ENCODE results near the gene RPL36A. TPM values are rescaled to one million over a fixed set of nuclear protein-coding genes. Genes with fewer than 3 reads are reported as not detected.

Gene RPL36A
- polyA plus RNA-seq, 2 of the 4 experiments (the other 2 are of a cell fraction) = 2,529 to 3,171 TPM

DNA sequence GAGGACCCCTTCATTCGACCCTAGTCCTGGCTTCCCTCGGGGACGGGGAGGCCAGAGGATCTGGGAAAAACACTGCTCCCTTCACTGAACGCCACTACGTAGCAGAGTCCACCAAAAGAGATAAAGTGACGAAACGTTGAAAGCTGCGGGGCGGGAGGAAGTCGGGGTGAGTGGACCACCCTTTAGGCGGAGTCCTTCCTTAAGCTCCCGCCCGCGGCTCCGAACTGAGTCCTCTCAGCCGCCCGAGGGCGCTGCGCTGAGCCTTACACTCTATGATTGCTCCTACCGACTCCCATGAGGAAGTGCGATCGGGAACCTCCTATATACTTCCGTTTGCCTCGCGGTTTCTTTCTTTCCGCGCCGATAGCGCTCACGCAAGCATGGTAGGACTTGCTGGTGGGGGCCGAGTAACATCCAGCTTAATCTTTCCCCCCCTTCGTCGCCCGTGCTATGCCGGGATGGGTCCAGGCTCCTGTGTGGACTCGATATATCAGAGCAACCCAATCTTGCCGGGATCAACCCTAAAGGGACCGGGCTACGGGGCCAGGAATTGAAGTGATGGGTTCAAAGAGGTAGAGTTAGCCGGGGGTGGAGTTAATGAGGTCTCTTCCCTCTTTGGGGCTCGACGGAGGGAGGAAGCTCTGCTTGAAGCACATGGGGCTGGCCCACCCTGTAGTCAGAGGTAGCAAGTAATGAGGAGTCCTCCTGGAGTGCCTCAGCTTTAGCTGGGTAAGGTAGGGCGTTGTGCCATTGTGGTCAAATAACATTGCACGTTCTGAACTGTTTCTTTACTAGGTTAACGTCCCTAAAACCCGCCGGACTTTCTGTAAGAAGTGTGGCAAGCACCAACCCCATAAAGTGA lies at the start of gene RPL36A (continued):
- TF ChIP-seq, protein P1, sequence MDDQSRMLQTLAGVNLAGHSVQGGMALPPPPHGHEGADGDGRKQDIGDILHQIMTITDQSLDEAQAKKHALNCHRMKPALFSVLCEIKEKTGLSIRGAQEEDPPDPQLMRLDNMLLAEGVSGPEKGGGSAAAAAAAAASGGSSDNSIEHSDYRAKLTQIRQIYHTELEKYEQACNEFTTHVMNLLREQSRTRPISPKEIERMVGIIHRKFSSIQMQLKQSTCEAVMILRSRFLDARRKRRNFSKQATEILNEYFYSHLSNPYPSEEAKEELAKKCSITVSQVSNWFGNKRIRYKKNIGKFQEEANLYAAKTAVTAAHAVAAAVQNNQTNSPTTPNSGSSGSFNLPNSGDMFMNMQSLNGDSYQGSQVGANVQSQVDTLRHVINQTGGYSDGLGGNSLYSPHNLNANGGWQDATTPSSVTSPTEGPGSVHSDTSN (IDR thresholded peaks at IDR 0.05) = no peak
- TF ChIP-seq RCOR1 (IDR thresholded peaks at IDR 0.05; ENCODE audit: low read depth, low read length) = no peak
- no peak for TF ChIP-seq FOSL2 (IDR thresholded peaks at IDR 0.05)
- peak; percentile 3; the same call in 1 of the 2 replicates for TF ChIP-seq FOSL2 (CRISPR knock-in tag; IDR thresholded peaks at IDR 0.05)
- TF ChIP-seq, protein P2, sequence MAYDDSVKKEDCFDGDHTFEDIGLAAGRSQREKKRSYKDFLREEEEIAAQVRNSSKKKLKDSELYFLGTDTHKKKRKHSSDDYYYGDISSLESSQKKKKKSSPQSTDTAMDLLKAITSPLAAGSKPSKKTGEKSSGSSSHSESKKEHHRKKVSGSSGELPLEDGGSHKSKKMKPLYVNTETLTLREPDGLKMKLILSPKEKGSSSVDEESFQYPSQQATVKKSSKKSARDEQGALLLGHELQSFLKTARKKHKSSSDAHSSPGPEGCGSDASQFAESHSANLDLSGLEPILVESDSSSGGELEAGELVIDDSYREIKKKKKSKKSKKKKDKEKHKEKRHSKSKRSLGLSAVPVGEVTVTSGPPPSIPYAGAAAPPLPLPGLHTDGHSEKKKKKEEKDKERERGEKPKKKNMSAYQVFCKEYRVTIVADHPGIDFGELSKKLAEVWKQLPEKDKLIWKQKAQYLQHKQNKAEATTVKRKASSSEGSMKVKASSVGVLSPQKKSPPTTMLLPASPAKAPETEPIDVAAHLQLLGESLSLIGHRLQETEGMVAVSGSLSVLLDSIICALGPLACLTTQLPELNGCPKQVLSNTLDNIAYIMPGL (CRISPR knock-in tag; IDR thresholded peaks at IDR 0.05; ENCODE audit: borderline replicate concordance) = no peak
- TF ChIP-seq, protein P3, sequence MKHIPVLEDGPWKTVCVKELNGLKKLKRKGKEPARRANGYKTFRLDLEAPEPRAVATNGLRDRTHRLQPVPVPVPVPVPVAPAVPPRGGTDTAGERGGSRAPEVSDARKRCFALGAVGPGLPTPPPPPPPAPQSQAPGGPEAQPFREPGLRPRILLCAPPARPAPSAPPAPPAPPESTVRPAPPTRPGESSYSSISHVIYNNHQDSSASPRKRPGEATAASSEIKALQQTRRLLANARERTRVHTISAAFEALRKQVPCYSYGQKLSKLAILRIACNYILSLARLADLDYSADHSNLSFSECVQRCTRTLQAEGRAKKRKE (CRISPR knock-in tag; IDR thresholded peaks at IDR 0.05; ENCODE audit: low read depth) = no peak
- TF ChIP-seq JUN (IDR thresholded peaks at IDR 0.05) = peak; percentile 92 to 97
- TF ChIP-seq, protein P4, sequence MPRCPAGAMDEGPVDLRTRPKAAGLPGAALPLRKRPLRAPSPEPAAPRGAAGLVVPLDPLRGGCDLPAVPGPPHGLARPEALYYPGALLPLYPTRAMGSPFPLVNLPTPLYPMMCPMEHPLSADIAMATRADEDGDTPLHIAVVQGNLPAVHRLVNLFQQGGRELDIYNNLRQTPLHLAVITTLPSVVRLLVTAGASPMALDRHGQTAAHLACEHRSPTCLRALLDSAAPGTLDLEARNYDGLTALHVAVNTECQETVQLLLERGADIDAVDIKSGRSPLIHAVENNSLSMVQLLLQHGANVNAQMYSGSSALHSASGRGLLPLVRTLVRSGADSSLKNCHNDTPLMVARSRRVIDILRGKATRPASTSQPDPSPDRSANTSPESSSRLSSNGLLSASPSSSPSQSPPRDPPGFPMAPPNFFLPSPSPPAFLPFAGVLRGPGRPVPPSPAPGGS (IDR thresholded peaks at IDR 0.05) = peak; percentile 85; the same call in 2 of the 3 replicates
- TF ChIP-seq, protein P5, sequence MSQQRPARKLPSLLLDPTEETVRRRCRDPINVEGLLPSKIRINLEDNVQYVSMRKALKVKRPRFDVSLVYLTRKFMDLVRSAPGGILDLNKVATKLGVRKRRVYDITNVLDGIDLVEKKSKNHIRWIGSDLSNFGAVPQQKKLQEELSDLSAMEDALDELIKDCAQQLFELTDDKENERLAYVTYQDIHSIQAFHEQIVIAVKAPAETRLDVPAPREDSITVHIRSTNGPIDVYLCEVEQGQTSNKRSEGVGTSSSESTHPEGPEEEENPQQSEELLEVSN (IDR thresholded peaks at IDR 0.05; ENCODE audit: borderline replicate concordance, low read depth) = peak; percentile 29; the same call in 1 of the 2 replicates
- 0 out of 2 replicates have a peak, but pooled peaks have one; percentile 39 for TF ChIP-seq FOXS1 (CRISPR knock-in tag; IDR thresholded peaks at IDR 0.05)
- TF ChIP-seq, protein P6, sequence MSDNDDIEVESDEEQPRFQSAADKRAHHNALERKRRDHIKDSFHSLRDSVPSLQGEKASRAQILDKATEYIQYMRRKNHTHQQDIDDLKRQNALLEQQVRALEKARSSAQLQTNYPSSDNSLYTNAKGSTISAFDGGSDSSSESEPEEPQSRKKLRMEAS (IDR thresholded peaks at IDR 0.05) = peak; percentile 98
- no peak for TF ChIP-seq HOXB13 (CRISPR knock-in tag; IDR thresholded peaks at IDR 0.05; ENCODE audit: low read depth)
- TF ChIP-seq CEBPB (IDR thresholded peaks at IDR 0.05) = no peak; a peak in 1 of 4 replicates
- TF ChIP-seq ESRRA (IDR thresholded peaks at IDR 0.05; ENCODE audit: borderline replicate concordance, low read length) = no peak; the same call in 1 of the 2 replicates
- no peak for TF ChIP-seq NFE2L2 (conservative IDR thresholded peaks at IDR 0.05; ENCODE audit: low read length)
- TF ChIP-seq SREBF2 (IDR thresholded peaks at IDR 0.05) = no peak
- TF ChIP-seq, protein P7, sequence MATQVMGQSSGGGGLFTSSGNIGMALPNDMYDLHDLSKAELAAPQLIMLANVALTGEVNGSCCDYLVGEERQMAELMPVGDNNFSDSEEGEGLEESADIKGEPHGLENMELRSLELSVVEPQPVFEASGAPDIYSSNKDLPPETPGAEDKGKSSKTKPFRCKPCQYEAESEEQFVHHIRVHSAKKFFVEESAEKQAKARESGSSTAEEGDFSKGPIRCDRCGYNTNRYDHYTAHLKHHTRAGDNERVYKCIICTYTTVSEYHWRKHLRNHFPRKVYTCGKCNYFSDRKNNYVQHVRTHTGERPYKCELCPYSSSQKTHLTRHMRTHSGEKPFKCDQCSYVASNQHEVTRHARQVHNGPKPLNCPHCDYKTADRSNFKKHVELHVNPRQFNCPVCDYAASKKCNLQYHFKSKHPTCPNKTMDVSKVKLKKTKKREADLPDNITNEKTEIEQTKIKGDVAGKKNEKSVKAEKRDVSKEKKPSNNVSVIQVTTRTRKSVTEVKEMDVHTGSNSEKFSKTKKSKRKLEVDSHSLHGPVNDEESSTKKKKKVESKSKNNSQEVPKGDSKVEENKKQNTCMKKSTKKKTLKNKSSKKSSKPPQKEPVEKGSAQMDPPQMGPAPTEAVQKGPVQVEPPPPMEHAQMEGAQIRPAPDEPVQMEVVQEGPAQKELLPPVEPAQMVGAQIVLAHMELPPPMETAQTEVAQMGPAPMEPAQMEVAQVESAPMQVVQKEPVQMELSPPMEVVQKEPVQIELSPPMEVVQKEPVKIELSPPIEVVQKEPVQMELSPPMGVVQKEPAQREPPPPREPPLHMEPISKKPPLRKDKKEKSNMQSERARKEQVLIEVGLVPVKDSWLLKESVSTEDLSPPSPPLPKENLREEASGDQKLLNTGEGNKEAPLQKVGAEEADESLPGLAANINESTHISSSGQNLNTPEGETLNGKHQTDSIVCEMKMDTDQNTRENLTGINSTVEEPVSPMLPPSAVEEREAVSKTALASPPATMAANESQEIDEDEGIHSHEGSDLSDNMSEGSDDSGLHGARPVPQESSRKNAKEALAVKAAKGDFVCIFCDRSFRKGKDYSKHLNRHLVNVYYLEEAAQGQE (IDR thresholded peaks at IDR 0.05) = peak; percentile 40; the same call in 1 of the 2 replicates
- TF ChIP-seq EP300 (IDR thresholded peaks at IDR 0.05) = no peak
